ENCODE measurements around the gene KIR3DL3. TPM values are rescaled to one million over a fixed set of nuclear protein-coding genes. Genes with fewer than 3 reads are reported as not detected.
"Not testable (repeated sequence)": the region's sequence is repeated elsewhere in the genome, so short reads cannot be mapped to it uniquely, and the experiment has no call there.

Gene KIR3DL3
- total and polyA plus RNA-seq, 8 donors: not detected

GRCh38 chr19:54727562-54727961 lies 3.3 kb downstream of the KIR3DL3 start:
- H3K27me3 ChIP-seq: peaks cover 0 to 9% (median 0%) of the 10 kb centered on the region in 3 donors
- H3K27ac ChIP-seq: no peak overlapping the region
- no peaks in the 10 kb centered on the region for H3K36me3 ChIP-seq
- no peak for DNase-seq
- no peaks in the 10 kb centered on the region for H3K4me1 ChIP-seq
- peaks cover 0 to 8% (median 0%) of the 10 kb centered on the region in 4 donors for H3K9me3 ChIP-seq
- TF ChIP-seq CTCF (IDR thresholded peaks at IDR 0.05) (no peak), EP300 (IDR thresholded peaks at IDR 0.05) (no peak), POLR2AphosphoS5 (IDR thresholded peaks at IDR 0.05) (no peak), POLR2A (IDR thresholded peaks at IDR 0.05) (no peak)
- intact Hi-C loops (cut with DNase I; ENCODE audit: low total_unique reads): no loop called here
- H3K4me3 ChIP-seq: no peak overlapping the region
- WGBS, 5 donors: 62 to 77% (median 74%) methylated on average over 10 of the region's 10 CpGs

GRCh38 chr19:54728167-54728566 lies 3.9 kb downstream of the KIR3DL3 start:
- H3K27ac ChIP-seq: no peak overlapping the region
- 38 to 59% (median 48%) methylated on average over 3 of the region's 3 CpGs for WGBS, 5 donors
- intact Hi-C loops (cut with DNase I; ENCODE audit: low total_unique reads): no loop called here
- peaks cover 0 to 8% (median 0%) of the 10 kb centered on the region in 4 donors for H3K9me3 ChIP-seq
- no peaks in the 10 kb centered on the region for H3K4me1 ChIP-seq
- no peak overlapping the region for H3K4me3 ChIP-seq
- no peak for TF ChIP-seq EP300 (IDR thresholded peaks at IDR 0.05)
- no peak for TF ChIP-seq POLR2A (IDR thresholded peaks at IDR 0.05)
- no peak for TF ChIP-seq CTCF (IDR thresholded peaks at IDR 0.05)
- TF ChIP-seq POLR2AphosphoS5 (IDR thresholded peaks at IDR 0.05): no peak
- DNase-seq: no peak
- no peaks in the 10 kb centered on the region for H3K36me3 ChIP-seq
- H3K27me3 ChIP-seq: peaks cover 0 to 9% (median 0%) of the 10 kb centered on the region in 3 donors

DNA sequence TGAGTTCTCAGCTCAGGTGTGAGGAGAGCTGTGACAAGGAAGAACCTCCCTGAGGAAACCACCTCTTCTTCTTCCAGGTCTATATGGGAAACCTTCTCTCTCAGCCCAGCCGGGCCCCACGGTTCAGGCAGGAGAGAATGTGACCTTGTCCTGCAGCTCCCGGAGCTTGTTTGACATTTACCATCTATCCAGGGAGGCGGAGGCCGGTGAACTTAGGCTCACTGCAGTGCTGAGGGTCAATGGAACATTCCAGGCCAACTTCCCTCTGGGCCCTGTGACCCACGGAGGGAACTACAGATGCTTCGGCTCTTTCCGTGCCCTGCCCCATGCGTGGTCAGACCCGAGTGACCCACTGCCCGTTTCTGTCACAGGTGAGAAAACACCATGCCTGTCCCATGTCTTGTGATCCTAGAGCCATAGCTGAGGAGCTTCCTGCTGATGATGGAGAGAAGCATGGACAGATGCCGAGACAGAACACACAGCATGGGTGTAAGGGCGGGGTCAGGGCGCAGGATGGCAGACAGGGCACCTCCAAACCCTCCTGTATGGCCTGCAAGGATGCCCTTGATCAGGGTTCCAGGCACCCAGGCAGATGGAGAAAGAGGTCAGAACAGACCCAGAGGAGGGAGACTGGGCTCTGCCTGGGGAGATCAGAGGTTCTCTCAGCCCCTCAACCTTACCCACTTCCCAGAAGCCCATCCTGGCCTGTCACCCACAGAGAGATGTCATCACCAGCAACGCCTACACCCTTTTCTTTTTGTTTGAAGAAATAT lies 5.4 kb downstream of the KIR3DL3 start:
- TF ChIP-seq POLR2AphosphoS5 (IDR thresholded peaks at IDR 0.05): no peak
- no peak for TF ChIP-seq POLR2A (IDR thresholded peaks at IDR 0.05)
- TF ChIP-seq CTCF (IDR thresholded peaks at IDR 0.05): no peak
- TF ChIP-seq EP300 (IDR thresholded peaks at IDR 0.05): no peak
- H3K4me3 ChIP-seq: no peak overlapping the region
- peaks cover 0 to 6% (median 0%) of the 10 kb centered on the region in 4 donors for H3K9me3 ChIP-seq
- H3K27me3 ChIP-seq: peaks cover 0 to 9% (median 0%) of the 10 kb centered on the region in 3 donors
- no peaks in the 10 kb centered on the region for H3K36me3 ChIP-seq
- WGBS, 5 donors: 63 to 74% (median 70%) methylated on average over 13 to 15 of the region's 15 CpGs
- H3K27ac ChIP-seq: no peak overlapping the region
- intact Hi-C loops (cut with DNase I; ENCODE audit: low total_unique reads): no loop called here
- DNase-seq: no peak
- H3K4me1 ChIP-seq: no peaks in the 10 kb centered on the region

GRCh38 chr19:54731191-54731590 lies 6.9 kb downstream of the KIR3DL3 start:
- WGBS, 5 donors: 52 to 58% (median 57%) methylated on average over 8 of the region's 8 CpGs
- intact Hi-C loops (cut with DNase I; ENCODE audit: low total_unique reads): no loop called here

DNA sequence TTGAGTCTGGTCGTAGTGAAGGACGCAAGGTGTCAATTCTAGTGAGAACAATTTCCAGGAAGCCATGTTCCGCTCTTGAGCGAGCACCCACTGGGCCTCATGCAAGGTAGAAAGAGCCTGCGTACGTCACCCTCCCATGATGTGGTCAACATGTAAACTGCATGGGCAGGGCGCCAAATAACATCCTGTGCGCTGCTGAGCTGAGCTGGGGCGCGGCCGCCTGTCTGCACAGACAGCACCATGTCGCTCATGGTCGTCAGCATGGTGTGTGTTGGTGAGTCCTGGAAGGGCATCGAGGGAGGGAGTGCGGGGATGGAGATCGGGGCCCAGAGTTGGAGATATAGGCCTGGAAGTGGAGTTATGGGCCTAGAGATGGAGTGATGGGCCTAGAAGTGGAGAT lies 14.1 kb downstream of the KIR3DL3 start, which contains the start of gene KIR2DL3:
Gene KIR2DL3 (plus strand): TSS at position 208 of the 400 bp plus-strand sequence. CDS start 33 bp downstream, at position 241.
- intact Hi-C loops (cut with DNase I; ENCODE audit: low total_unique reads): not testable (repeated sequence)

More at GRCh38 chr19:54731191-54731590, 6.9 kb downstream of the KIR3DL3 start:
- no peak for DNase-seq
- TF ChIP-seq POLR2A (IDR thresholded peaks at IDR 0.05) (no peak), CTCF (IDR thresholded peaks at IDR 0.05) (no peak), EP300 (IDR thresholded peaks at IDR 0.05) (no peak), POLR2AphosphoS5 (IDR thresholded peaks at IDR 0.05) (no peak)
- Histone ChIP-seq H3K36me3 (no peaks in the 10 kb centered on the region), H3K27me3 (peaks cover 0 to 14% (median 0%) of the 10 kb centered on the region in 3 donors), H3K4me1 (no peaks in the 10 kb centered on the region), H3K27ac (no peak overlapping the region), H3K4me3 (no peak overlapping the region), H3K9me3 (peaks cover 0 to 7% (median 0%) of the 10 kb centered on the region in 4 donors)

More for the DNA sequence above, 14.1 kb downstream of the KIR3DL3 start, which contains the start of gene KIR2DL3:
- not testable (repeated sequence) for H3K9me3 ChIP-seq, DNase-seq, H3K27me3 ChIP-seq, H3K4me3 ChIP-seq, H3K36me3 ChIP-seq, H3K4me1 ChIP-seq, H3K27ac ChIP-seq
- WGBS, 5 donors: 87 to 91% (median 88%) methylated on average over 14 to 16 of the region's 16 CpGs

Measured in stomach (tissue), 9 donors.